GM19043 (cell line): Measurements from ENCODE around the gene PHGDH.

Experiments used
- ATAC-seq: cut with Tn5 transposase; IDR thresholded peaks from one replicate; pipeline ENCODE4 v1.9.1; 2021; ENCODE audit warnings: low read depth; ENCODE audit not compliant: unreplicated experiment

PHGDH gene

GRCh38 chr1:119711804-119712341 lies at the start of gene PHGDH:
Gene PHGDH (plus strand): TSS chr1:119711934. CDS start chr1:119712023, 89 bp downstream.
- ATAC-seq = peak; percentile 78

GRCh38 chr1:119662034-119662437 lies 49.7 kb upstream of the PHGDH start:
- ATAC-seq = peak; percentile 48

GRCh38 chr1:119664067-119664466 lies 47.7 kb upstream of the PHGDH start:
- ATAC-seq = no peak

- no peak for ATAC-seq
Observed at GRCh38 chr1:119667173-119667572, 44.6 kb upstream of the PHGDH start.

- no peak for ATAC-seq
Observed at GRCh38 chr1:119670898-119671297, 40.8 kb upstream of the PHGDH start.

GRCh38 chr1:119673171-119673940 lies 38.4 kb upstream of the PHGDH start:
- no peak for ATAC-seq

- no peak for ATAC-seq
Observed at GRCh38 chr1:119674111-119674526, 37.6 kb upstream of the PHGDH start.

- ATAC-seq = no peak
Observed at GRCh38 chr1:119674835-119675289, 36.9 kb upstream of the PHGDH start.

GRCh38 chr1:119675349-119676345 lies 36.1 kb upstream of the PHGDH start:
- peak; percentile 73 for ATAC-seq

- no peak for ATAC-seq
Observed at GRCh38 chr1:119676571-119677206, 35.0 kb upstream of the PHGDH start.

GRCh38 chr1:119679223-119679622 lies 32.5 kb upstream of the PHGDH start:
- ATAC-seq = no peak

- ATAC-seq = no peak
Observed at GRCh38 chr1:119680193-119680592, 31.5 kb upstream of the PHGDH start.

GRCh38 chr1:119680723-119681122 lies 31.0 kb upstream of the PHGDH start:
- ATAC-seq = no peak

- no peak for ATAC-seq
Observed at GRCh38 chr1:119681560-119681959, 30.2 kb upstream of the PHGDH start.

GRCh38 chr1:119682141-119682540 lies 29.6 kb upstream of the PHGDH start:
- ATAC-seq = no peak

GRCh38 chr1:119683893-119684292 lies 27.8 kb upstream of the PHGDH start:
- ATAC-seq = no peak

GRCh38 chr1:119686661-119687060 lies 25.1 kb upstream of the PHGDH start:
- no peak for ATAC-seq

- no peak for ATAC-seq
Observed at GRCh38 chr1:119687434-119688079, 24.2 kb upstream of the PHGDH start.

- no peak for ATAC-seq
Observed at GRCh38 chr1:119688810-119689209, 22.9 kb upstream of the PHGDH start.

- no peak for ATAC-seq
Observed at GRCh38 chr1:119689511-119689910, 22.2 kb upstream of the PHGDH start.
